Epithelial cell of prostate (primary cell): ENCODE measurements around the gene LRP11.
"Not testable (repeated sequence)": the region's sequence is repeated elsewhere in the genome, so short reads cannot be mapped to it uniquely, and the experiment has no call there.

Experiments
- DNase-seq: peaks from one replicate; pipeline ENCODE4 v3.0.0-alpha.2; 2011; ENCODE audit warnings: low read depth, low spot score
- H3K27ac ChIP-seq: fragments of 450-650 bp; 2 replicates; pipeline ENCODE4 v1.5.1; 2017; ENCODE audit warnings: mild to moderate bottlenecking

The LRP11 gene

DNA sequence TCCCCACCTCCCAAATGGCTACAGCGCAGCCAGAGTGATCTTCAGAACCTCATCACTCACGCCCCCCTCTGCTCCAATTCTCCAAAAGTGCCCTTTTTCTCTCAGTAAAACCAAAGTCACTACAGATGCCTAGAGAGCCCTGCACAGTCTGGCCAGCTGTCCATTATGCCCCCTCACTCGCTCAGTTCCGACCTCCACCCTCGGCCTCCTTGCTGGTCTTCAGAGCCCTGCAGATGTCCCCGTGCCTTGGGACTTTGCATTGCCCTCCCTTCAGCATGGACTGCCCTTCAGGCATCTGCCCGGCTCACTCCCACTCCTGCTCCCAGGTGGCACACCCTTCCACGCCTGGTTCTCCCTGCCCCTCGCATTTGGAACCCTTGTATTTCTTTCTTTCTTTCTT, 34.8 kb upstream of the LRP11 start:
- no peak overlapping the region for H3K27ac ChIP-seq
- DNase-seq: no peak

DNA sequence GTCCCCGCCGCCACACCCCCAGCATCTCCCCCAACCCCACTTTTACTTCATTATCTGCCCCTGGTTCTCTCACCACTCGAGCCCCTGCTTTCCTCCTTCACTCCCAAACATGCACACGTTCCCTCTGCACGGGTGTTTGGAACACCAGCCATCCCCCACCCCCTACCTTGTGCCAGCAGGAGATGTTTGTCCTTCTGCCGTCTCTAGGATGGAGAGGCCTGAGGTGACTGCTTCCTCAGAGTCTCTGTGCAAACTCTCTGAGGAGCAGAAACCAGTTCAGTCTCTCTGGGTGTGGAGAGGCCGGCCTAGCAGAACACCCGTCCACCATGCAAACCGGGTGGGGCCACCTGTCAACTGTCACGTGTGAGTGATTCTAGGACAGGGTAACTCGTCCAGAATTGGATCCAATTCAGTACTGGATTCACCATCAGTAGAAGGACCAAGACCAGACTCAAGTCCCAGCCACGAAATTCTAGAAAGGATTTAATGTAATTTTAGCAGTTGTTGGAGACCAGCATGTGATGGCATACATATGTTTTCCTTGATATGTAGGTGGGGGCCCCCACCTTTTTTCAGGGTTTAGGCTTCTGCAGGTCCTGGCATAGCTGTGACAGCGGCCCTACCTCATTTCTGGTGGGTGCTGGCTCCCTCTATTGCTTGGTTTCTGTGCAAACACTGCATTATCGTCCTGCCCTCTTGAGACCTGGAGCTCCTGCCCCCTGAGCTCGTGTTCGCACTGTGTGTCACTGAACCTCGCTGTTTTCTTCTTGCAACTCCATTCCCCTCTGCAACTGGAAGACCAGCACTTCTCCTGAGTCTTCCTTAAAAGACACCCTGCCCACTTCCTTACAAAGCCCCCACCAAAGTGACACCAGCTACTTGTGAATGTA, 33.9 kb upstream of the LRP11 start, which contains the start of gene RAET1E:
Gene RAET1E, minus strand, starts transcription at position 259 of the 890 bp plus-strand sequence. CDS start 7,212 bp downstream, outside the sequence.
- peak within 1 kb of the TSS; percentile 86 for H3K27ac ChIP-seq
- no peak for DNase-seq

DNA sequence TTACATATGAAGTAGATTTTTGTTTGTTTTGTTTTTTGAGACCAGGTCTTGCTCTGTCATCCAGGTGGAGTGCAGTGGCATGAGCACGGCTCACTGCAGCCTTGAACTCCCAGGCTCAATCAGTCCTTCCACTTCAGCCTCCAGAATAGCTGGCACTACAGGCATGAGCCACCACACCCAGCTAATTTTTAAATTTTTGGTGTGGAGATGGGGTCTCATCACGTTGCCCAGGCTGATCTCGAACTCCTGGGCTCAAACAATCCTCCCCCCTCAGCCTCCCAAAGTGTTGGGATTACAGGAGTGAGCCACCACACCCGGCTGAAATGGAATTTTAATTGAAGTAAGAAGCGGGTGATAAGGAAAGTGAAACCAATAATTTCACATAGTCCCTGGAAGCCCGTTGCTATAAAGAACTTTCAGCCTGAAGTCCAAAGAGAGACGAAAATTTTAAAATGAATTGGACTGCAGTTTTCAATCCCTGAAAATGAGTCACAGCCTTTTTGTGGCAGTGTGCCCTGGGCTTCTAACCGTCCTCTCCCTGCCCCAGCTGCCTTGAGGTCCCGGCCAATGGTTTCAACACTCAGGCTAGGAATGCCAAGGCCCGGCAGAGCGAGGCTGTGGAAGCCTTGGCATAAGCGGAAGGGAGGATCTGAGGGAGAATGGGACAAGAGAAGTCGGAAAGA, 33.0 kb upstream of the LRP11 start:
- peak overlapping the region; percentile 86 for H3K27ac ChIP-seq
- no peak for DNase-seq

DNA sequence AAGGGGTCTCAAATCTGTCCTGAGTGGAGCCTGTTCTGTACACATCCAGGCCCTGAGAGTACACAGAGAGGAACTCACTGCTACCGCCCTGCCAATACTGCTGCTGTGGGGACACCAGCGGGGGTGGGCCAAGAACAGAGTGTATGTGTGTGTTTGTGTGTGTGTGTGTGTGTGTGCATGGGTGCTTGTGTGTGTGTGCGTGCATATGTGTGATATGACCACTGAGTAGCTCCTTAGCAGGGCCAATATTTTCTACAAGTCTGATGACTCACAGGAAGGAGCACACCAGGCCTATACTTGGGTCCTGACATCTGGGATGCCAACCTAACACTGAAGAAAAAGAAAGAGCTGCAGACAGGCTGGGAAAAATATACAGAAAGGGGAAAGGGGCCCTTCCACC, 32.3 kb upstream of the LRP11 start:
- peak overlapping the region; percentile 86 for H3K27ac ChIP-seq
- DNase-seq: no peak

DNA sequence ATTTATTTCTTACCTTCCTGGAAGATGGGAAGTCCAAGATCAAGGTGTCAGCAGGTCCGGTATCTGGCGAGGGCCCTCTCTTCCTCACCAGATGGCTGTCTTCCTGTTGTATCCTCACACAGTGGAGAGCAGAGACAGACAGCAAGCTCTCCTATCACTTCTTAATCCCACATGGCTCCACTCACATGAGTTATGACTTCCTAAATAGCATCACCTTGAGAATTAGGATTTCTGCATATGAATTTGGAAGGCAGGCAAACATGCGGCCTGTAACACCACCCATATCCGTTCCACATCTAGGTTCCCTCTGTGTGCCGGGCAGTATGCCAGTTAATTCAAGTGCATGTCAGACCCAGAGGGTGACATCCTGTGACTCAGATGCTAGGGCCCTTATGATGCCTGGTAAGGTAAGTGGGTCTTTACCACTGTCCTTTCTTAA, 31.7 kb upstream of the LRP11 start:
- H3K27ac ChIP-seq: peak overlapping the region; percentile 86
- no peak for DNase-seq

DNA sequence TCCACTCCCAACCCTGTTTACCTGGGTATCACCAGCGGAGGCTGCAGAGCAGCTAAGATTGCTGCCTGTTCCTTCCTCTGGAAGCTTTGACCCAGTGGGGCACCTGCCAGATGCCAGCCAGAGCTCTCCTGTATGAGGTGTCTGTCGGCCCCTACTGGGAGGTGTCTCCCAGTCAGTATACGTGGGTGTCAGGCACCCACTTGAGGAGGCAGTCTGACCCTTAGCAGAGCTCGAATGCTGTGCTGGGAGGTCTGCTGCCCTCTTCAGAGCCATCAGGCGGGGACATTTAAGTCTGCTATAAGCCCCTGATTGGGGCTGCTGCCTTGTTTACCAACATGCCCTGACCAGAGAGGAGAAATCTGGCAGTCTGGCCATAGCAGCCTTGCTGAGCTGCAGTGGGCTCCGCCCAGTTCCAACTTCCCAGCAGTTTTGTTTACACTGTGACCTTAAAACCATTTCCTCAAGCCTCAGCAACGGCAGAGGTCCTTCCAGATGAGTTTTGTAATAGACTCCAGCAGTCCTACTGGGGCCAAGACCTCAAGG, 31.0 kb upstream of the LRP11 start:
- no peak for DNase-seq
- H3K27ac ChIP-seq: peak overlapping the region; percentile 86

DNA sequence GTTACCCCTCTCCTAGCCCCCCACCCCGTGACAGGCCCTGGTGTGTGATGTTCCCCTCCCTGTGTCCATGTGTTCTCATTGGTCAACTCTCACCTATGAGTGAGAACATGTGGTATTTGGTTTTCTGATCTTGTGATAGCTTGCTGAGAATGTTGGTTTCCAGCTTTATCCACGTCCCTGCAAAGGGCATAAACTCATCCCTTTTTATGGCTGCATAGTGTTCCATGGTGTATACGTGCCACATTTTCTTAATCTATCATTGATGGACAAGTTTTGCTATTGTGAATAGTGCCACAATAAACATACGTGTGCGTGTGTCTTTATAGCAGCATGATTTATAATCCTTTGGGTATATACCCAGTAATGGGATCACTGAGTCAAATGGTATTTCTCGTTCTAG, 27.7 kb upstream of the LRP11 start:
- peak overlapping the region; percentile 98 for H3K27ac ChIP-seq

DNA sequence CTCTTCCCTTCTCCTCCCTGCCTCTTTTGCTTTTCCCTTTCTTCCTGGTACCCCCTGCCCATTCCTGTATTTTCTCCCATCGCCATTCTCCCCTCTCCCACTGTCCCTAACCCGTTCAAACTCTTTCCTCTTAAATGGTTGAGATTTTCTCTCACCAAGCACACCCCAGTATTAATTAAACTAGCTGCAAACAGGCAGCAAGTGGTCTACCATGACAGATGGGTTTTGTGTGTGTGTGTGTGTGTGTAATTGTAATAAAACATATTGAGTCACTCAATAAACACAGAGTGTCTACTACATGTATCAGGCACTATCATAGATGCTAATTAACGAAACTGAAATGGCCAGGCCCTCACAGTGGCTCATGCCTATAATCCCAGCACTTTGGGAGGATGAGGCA, 27.1 kb upstream of the LRP11 start:
- H3K27ac ChIP-seq: peak overlapping the region; percentile 98
- DNase-seq: peak; percentile 93

More for the DNA sequence above, 27.7 kb upstream of the LRP11 start:
- not testable (repeated sequence) for DNase-seq

DNA sequence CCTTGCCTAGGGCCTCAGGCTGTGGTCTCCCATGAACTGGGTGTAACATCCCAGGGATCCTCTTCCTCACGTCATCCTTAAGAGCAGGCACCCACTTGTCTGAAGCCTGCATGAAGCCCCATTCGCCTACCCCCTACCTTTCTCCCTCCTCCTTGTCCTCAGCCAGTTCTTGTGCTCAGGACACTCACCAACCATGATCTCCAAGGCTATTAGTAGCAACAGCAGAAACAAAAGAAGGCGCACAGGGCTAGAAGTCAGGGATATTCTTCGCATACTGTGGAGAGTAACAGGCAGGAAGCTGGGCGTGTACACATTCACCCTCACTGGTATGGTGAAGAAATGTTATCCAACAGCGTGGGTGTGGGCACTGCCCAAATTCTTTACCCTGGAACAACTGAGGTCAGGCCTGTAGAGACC, 26.5 kb upstream of the LRP11 start:
- peak overlapping the region; percentile 98 for H3K27ac ChIP-seq
- peak; percentile 90 for DNase-seq

DNA sequence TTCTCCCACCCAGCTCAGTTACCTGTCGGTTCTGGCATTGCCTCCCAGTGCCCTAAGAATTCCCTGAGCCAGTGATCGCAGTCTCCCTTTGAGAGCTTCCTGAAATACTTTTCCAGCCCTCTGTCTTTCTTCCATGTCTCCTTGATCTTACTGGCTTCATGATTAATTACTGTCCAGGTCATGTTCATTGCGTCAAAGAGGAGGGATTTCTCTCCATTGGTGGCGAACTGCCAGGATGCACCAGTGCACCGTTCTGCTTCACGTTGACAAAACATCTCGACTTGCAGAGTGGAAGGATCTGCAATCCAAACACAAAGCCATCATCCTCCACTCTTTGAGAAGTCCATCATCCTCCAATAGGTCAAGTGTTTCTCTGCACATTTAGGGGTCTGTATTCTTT, 25.2 kb upstream of the LRP11 start:
- DNase-seq: no peak
- peak overlapping the region; percentile 98 for H3K27ac ChIP-seq

DNA sequence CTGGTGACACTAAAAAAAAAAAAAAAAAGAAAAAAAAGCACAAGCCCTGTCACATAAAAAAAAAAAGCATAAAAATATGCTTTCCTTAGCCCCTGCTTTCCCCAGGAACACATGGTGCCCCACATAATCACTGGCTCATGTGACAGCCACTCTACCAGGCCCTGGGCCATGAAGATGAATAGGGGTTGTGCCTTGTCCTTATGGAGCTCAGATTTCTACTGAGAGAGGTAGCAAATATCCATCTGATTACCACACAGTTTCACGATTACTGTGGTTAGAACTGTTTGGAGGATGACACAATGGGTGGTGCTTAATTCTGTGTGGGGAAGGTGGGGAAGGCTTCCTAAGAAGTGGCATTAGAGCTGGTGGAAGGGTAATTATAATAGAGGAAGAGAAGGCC, 24.5 kb upstream of the LRP11 start:
- H3K27ac ChIP-seq: peak overlapping the region; percentile 98
- DNase-seq: peak; percentile 79

DNA sequence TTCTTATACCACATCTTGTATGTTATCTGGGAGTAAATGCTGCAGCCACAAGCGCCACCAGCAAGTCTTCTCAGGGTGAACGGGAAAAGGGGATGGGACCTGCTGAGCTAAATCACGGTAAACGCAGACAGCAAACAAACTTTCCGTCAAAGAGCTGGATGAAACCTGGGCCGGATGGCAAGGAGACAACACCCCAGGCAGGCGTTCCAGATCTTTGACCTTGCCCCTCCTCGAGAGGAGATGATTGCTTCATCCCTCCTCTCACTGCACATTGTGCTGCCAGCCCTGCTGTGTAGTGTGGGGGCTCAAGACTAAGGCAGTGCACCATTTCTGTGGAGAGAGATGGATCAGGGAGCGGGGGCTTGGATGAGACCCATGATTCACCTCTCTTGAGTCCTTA, 23.9 kb upstream of the LRP11 start:
- H3K27ac ChIP-seq: peak overlapping the region; percentile 98
- DNase-seq: no peak

DNA sequence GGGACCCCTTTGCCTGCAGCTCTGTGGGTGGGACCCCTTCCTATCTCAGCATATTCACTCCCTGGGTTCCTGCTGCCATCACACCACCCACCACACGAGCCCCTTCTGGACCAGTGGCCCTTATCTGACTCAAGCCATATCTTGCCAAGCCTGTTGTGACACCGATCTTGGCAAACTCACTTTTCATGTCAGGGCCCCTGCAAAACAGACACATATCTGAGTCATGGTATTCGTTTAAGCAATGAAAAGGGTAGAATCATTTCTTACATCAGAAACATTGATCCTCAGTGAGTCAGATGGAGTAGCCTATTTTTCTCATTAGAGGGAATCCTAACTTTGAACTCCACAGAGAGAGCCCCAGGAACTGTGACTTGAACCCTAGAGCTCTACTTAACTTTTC, 23.2 kb upstream of the LRP11 start:
- H3K27ac ChIP-seq: peak overlapping the region; percentile 98
- DNase-seq: peak; percentile 92

DNA sequence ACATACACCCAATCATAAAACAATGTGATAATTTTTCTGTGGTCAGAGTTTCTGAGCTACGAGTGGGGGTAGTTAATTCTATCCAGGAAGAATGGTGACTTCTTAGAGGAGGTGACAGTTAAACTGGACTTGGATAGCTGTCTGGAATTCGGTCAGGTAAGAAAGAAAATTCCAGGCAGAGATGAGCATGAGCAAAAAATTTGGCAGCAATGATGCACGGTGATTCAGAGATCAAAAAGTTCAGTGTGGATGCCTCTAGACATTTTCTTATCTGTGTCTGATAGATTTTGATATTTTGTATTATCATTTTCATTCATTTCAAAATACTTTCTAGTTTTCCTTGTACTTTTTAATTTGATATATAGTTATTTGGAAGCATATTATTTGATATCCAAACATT, 21.7 kb upstream of the LRP11 start:
- no peak for DNase-seq

DNA sequence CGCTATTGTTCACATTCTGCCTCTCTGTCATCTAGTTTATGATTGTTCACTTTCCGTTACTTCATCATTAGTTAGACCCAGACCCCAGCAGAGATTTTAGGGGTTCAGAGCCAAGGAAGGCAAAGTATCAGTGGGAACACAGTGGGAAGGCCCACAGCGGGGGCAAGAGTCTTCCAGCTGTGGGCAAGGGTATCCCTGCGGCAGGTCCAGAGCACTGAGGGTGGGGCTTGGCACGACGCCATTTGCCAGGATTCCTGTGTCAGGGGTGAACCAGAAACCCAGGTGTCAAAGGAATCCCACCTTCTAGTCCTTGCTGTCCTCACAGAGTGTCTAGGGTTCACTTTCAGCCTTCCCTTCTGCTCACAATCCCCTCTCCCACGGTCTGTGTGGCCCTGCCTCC, 20.5 kb upstream of the LRP11 start:
- DNase-seq: no peak
- no peak overlapping the region for H3K27ac ChIP-seq

More for the DNA sequence above, 21.7 kb upstream of the LRP11 start:
- H3K27ac ChIP-seq: peak overlapping the region; percentile 98

DNA sequence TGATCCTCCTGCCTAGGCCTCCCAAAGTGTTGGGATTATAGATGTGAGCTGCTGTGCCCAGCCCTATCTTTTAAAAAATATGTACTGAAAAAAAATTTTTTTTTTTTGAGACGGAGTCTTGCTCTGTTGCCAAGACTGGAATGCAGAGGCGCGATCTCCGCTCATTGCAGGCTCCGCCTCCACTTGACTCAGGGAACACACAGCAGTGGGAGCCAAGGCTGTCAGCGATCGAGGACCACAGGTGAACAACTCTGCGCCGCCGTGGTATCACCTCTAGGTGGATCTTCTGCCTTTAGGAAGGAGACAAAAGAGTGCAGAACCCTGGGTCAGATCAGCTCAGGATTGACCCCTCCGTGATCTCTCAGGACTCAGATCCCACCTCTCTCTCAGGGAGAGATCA, 20.1 kb upstream of the LRP11 start:
- DNase-seq: no peak
- H3K27ac ChIP-seq: no peak overlapping the region

DNA sequence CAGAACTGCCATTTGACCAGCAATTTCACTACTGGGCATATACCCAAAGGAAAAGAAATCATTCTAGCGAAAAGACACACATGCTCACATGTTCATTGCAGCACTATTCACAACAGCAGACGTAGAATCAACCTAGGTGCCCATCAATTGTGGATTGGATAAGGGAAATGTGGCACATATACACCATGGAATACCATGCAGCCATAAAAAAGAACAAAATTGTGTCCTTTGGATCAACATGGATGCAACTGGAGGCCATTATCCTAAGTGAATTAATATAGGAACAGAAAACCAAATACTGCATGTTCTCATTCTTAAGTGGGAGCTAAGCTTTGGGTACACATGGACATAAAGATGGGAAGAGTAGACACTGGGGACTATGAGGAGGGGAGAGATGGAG, 17.7 kb upstream of the LRP11 start:
- no peak overlapping the region for H3K27ac ChIP-seq
- DNase-seq: no peak

DNA sequence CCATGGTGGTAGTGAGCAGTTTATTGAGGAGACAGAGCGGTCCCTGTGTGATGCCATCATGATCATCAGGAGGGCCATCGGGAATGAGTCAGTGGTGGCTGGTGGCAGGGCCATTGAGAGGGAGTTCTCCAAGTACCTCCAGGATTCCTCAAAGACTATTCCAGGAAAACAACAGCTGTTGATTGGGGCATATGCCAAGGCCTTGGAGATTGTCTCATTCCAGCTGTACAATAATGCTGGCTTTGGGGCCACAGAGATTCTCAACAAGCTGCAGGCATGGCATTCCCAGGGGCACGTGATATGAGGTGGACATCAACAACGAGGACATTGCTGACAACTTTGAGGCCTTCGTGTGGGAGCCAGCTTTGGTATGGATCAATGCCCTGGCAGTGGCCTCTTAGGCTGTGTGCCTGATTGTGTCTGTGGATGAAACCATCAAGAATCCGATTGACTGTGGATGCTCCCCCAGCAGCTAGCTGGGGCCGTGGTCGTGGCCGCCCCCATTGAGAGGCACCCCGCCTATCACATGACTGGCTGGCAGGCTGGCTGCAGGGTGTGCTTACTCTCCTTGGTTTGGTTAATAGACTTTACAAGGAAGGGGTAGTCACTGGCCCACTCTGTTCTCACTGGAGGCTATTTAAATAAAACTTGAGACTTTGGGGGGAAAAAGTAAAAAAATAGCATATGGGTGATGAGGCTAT, 17.1 kb upstream of the LRP11 start:
- no peak for DNase-seq
- no peak overlapping the region for H3K27ac ChIP-seq

DNA sequence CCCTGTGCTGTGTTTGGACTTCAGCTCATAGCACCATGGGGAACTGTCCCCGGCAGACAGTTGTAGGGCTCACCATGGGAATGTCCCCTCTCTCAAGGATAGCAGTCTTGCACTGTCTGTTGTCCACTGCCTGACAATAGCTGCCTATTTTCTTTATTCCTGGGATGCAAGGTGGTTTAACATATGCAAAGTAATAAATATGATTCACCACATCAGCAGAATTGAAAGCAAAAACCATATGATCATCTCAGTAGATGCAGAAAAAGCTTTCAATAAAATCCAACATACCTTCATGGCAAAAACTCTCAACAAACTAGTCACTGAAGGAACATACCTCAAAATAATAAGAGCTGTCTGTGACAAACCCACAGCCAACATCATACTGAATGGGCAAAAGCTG, 13.5 kb upstream of the LRP11 start:
- H3K27ac ChIP-seq: no peak overlapping the region
- DNase-seq: no peak

DNA sequence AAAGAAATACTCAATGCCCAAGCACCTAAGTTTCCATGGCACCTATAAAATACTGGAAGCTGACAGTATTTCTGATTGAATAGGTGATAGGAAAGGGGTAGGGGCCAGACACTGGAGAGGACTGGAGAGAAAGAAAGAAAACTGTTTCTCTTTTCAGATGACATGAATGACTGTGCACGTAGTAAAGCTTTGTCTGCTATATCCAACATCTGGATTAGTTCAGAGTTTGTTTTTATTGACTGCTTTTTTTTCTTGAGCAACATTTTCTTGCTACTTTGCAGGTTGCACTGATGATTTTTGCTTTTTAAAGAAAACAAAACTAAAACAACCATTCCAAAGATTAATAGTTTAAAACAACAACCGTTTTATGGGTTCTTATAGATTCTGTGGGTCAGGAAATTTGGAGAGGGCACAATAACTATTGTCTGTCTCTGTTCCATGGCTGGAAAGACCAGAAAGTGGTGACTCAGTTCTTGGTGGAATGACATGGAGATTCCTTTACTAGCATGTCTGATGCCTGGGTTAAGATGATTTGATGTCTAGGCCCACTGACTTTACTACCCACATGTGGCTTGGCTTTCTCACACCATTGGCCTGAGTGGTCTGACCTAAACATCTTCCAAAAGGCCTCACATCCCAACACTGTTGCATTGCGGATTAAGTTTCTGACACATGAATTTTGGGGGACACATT, 12.2 kb upstream of the LRP11 start:
- no peak for DNase-seq
- H3K27ac ChIP-seq: no peak overlapping the region
